ENCODE measurements around the gene RC3H2. TPM values are rescaled to one million over a fixed set of nuclear protein-coding genes. Genes with fewer than 3 reads are reported as not detected.

The RC3H2 gene
- total RNA-seq: 29.3 and 43.4 TPM in 2 replicates

GRCh38 chr9:122904823-122905710 is at the start of gene RC3H2:
Gene RC3H2, minus strand, starts transcription at chr9:122905359. Its CDS starts 7,850 bp downstream, at chr9:122897509.

GRCh38 chr9:122940749-122941581 is 35.8 kb upstream of the RC3H2 start, which contains the start of gene RABGAP1:
Gene RABGAP1, plus strand, starts transcription at chr9:122941020. Its CDS starts 16,040 bp downstream, at chr9:122957060.

GRCh38 chr9:122931226-122932121 is 26.3 kb upstream of the RC3H2 start, which contains the start of gene ZBTB26:
Gene ZBTB26, minus strand, starts transcription at chr9:122931512. Its CDS starts 11,578 bp downstream, at chr9:122919934.

GRCh38 chr9:122912964-122913673 is 8.0 kb upstream of the RC3H2 start, which contains the start of gene ZBTB6:
Gene ZBTB6, minus strand, starts transcription at chr9:122913323. Its CDS starts 1,251 bp downstream, at chr9:122912072.

GRCh38 chr9:122800066-122801060 is 104.8 kb downstream of the RC3H2 start, which contains the start of gene OR1K1:
Gene OR1K1, plus strand, starts transcription at chr9:122800123. Its CDS starts 0 bp downstream, at chr9:122800123.

Other genes with a start within 250 kb of the RC3H2 start
- gene OR1B1, start 247.7 kb downstream of the RC3H2 start, total RNA-seq: not detected in 2 replicates
- not detected in 2 replicates for gene OR1L1, start 243.6 kb downstream of the RC3H2 start, total RNA-seq
- gene OR1L3, start 230.2 kb downstream of the RC3H2 start, total RNA-seq: not detected in 2 replicates
- not detected in 2 replicates for gene OR1L4, start 181.4 kb downstream of the RC3H2 start, total RNA-seq
- not detected in 2 replicates for gene OR1L6, start 163.1 kb downstream of the RC3H2 start, total RNA-seq
- not detected in 2 replicates for gene OR5C1, start 116.4 kb downstream of the RC3H2 start, total RNA-seq
- gene OR1K1, start 105.2 kb downstream of the RC3H2 start, total RNA-seq: not detected in 2 replicates
- 10.0 and 10.1 TPM in 2 replicates for gene PDCL, start 76.8 kb downstream of the RC3H2 start, total RNA-seq
- 4.2 TPM in 2 replicates for gene ZBTB6, start 8.0 kb upstream of the RC3H2 start, total RNA-seq
- 2.3 and 3.8 TPM in 2 replicates for gene ZBTB26, start 26.2 kb upstream of the RC3H2 start, total RNA-seq
- gene RABGAP1, start 35.7 kb upstream of the RC3H2 start, total RNA-seq: 5.7 and 11.5 TPM in 2 replicates
- gene GPR21, start 128.3 kb upstream of the RC3H2 start, total RNA-seq: not detected in 2 replicates

Data from mesangial cell (primary cell).